GM21576 (cell line): ENCODE measurements around the gene SIL1.
"Not testable (repeated sequence)": the region's sequence is repeated elsewhere in the genome, so short reads cannot be mapped to it uniquely, and the experiment has no call there.

Experiments
- ATAC-seq: cut with Tn5 transposase; IDR thresholded peaks from one replicate; pipeline ENCODE4 v1.9.1; 2021; ENCODE audit warnings: mild to moderate bottlenecking, moderate library complexity; ENCODE audit not compliant: unreplicated experiment

Gene SIL1

DNA sequence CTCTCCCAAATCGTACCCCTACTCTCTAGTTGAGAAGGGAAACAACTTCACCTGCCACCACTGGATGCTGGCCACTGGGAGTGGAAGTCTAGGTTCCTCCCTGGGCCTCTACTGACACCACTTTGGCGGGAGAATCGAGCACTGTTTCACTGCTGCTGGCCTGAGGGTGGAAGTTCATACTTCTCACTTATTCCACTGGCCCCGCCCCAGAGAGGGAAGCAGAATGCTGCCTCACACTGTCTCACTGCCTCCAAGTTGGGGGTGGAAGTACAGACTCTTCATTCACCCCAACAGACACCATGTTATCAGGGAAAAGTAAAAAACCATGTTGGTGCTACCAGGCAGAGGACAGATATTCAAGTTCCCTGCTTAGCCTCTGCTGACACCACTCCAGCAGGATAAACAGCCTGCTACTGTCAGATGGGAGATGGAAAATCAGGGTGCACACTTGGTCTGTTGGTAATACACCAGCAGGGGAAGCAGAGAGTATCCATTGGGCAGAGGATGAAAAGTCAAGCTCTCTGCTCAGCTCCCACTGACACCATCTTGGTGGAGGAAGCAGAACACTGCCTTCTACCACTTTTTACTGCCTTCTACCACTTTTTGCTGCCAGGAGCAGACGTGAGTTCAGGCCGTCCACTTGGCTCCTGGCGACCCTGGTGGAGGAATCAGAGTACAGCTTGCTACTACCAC is 159.4 kb downstream of the SIL1 start:
- ATAC-seq, result no peak

- no peak for ATAC-seq
Observed at GRCh38 chr5:139037732-139038131, 160.4 kb downstream of the SIL1 start.

DNA sequence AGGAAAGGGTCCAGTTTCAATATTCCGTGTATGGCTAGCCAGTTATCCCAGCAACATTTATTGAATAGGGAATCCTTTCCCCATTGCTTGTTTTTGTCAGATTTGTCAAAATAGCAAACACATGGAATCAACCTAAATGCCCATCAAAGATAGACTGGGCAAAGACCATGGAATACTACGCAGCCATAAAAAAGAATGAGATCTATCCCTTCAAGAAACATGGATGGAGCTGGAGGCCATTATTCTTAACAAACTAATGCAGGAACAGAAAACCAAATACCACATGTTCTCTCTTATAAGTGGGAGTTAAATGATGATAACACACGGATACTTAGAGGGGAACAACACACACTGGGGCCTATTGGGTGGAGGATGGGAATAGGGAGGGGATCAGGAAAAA is 161.8 kb downstream of the SIL1 start:
- ATAC-seq, result not testable (repeated sequence)

GRCh38 chr5:139027150-139027549 is 171.0 kb downstream of the SIL1 start:
- ATAC-seq, result no peak

- ATAC-seq, result no peak
Observed at GRCh38 chr5:139025651-139026050, 172.5 kb downstream of the SIL1 start.

- ATAC-seq, result no peak
Observed at GRCh38 chr5:139023286-139023685, 174.9 kb downstream of the SIL1 start.

GRCh38 chr5:139022528-139022927 is 175.6 kb downstream of the SIL1 start:
- no peak for ATAC-seq

DNA sequence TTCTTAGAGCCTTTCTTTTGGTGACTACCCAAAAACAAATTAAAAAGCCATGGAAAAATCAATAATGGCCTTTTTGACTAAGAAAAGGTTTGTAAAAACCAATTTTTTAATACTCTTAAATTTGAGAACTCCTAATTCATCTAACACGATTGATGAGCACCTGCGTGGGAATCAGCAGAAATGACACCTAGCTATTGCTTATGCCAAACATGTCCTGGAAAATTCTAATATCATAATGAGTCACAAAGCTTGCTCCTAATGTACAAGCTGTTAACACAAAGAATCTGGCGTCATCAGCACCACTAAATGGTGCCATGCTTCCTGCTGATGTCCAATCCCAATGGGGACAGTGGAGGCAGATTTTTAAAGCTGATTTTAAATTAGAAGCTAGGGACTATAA is 176.8 kb downstream of the SIL1 start:
- ATAC-seq, result no peak

DNA sequence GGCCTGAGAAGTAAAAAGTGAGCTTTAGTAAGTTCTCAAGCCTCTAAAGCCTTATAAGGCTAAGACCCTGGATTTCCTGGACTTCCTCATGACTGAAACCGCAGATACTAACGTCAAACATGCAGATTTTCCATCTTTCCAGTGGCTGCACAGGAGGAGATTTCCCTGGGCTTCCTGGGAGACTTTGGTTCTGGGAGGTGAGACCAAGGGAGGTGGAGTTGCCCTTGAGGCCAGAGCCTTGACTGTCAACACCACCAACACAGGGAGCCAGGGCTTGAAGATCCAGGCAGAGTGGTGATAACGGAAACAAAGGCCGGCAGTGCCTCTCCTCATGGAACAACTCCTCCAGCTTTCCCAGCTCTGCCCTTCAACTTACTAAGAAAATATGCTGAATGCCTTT is 178.3 kb downstream of the SIL1 start:
- no peak for ATAC-seq

- no peak for ATAC-seq
Observed at GRCh38 chr5:139019211-139019610, 179.0 kb downstream of the SIL1 start.

GRCh38 chr5:139017624-139018023 is 180.5 kb downstream of the SIL1 start:
- no peak for ATAC-seq

GRCh38 chr5:139016186-139016585 is 182.0 kb downstream of the SIL1 start:
- no peak for ATAC-seq

DNA sequence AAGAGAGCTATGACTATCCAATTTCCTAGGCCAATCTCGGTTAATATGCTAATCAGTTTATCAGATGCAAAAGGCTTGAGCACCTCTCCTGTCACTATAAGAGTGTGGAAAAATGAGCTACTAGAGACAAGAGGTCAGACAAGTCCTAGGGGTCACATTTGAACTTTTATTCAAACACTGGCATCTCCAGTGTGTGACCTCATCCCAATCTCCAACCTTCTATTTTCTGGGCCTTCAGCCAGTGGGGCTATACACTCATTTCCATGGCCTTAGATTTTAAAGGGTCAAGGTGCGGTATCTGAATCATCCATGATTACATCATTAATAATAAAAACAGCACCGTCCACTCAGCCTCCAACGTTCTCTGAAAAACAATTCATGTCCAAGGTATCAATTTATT is 183.4 kb downstream of the SIL1 start:
- ATAC-seq, result no peak

DNA sequence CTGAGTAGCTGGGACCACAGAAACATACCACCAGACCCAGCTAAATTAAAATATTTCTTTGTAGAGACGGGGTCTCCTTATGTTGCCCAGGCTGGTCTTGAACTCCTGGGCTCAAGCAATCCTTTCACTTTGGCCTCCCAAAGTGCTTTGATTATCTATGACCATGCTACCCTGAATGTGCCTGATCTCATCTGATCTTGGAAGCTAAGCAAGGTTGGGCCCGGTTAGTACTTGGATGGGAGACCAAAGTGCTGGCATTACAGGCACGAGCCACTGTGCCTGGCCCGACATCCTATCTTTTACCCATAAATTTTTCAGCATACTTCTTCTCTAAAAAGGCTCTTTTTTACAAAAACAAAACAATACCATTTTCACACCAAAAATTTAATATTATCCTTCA is 186.0 kb downstream of the SIL1 start:
- ATAC-seq, result no peak

DNA sequence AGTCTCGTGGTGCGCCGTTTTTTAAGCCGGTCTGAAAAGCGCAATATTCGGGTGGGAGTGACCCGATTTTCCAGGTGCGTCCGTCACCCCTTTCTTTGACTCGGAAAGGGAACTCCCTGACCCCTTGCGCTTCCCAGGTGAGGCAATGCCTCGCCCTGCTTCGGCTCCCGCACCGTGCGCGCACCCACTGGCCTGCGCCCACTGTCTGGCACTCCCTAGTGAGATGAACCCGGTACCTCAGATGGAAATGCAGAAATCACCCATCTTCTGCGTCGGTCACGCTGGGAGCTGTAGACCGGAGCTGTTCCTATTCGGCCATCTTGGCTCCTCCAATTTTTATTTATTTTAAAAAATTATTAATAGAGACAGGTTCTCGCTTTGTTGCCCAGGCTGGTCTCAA is 187.0 kb downstream of the SIL1 start:
- ATAC-seq, result not testable (repeated sequence)

DNA sequence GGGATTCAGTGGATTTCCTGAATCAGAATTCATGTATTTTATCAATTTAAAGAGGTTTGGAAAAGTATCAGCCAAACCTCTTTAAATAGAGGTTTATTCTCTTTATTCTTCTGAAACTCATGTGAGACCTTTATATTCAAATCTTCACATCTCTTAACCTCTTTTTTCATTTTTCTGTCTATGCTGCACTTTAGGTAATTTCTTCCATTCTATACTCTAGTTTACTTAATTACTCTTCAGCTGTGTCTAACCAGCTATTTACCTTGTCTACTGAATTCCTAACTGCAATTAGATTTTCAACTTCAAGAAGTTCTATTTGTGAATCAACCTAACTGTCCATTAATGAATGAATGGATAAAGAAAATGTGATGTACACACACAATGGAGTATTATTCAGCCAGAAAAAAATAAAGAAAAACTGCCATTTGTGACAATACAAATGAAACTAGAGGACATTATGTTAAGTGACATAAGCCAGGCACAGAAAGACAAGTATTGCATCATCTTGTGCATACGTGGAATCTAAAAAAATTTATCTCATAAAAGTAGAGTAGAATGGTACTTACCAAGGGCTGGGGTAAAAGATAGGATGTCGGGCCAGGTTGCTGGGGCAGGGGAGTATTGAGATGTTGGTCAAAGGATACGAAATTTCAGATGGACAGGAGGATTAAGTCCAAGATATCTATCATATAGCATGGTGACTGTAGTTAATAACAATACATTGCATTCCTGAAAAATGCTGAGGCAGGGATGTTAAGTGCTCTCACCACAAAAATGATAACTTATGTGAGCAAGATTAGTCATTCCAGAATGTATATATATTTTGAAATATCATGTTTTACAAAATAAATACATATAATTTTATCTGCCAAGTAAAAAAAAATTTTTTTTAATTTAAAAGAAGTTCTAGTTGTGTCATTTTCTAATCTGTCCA is 193.5 kb downstream of the SIL1 start:
- no peak for ATAC-seq

GRCh38 chr5:138999674-139000073 is 198.5 kb downstream of the SIL1 start:
- no peak for ATAC-seq

DNA sequence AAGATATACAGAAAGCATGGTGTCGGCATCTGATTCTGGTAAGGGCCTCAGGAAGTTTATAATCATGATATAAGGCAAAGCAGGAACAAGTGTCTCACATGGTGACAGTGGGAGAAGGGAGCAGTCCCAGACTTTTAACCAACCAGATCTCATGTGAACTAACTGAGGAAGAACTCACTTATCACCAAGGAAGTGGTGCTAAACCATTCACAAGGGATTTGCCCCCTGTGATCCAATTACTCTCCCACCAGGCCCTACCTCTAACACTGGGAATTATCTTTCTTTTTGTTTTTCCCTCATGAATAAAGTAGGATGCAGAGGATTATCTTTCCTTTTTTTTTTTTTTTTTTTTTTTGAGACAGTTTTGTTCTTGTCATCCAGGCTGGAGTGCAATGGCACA is 199.6 kb downstream of the SIL1 start:
- no peak for ATAC-seq

GRCh38 chr5:138996120-138996519 is 202.0 kb downstream of the SIL1 start:
- ATAC-seq, result no peak

- ATAC-seq, result no peak
Observed at GRCh38 chr5:138990986-138991590, 207.1 kb downstream of the SIL1 start.

- no peak for ATAC-seq
Observed at GRCh38 chr5:138989720-138990119, 208.4 kb downstream of the SIL1 start.
